Neural progenitor cell (in vitro differentiated cells): ENCODE results near the gene HTT. TPM values are rescaled to one million over a fixed set of nuclear protein-coding genes. Genes with fewer than 3 reads are reported as not detected.
A peak's percentile ranks its signal among the peaks of the same experiment; 100 is the strongest.

ENCODE experiments used
- DNase-seq: peaks from one replicate; pipeline ENCODE4 v3.0.0-alpha.2; 2016; ENCODE audit warnings: low spot score
- H2AFZ ChIP-seq: fragments of 200-600 bp; sonication (generic); replicated peaks from 2 replicates; pipeline ENCODE4 v1.6.1; 2016; ENCODE audit warnings: antibody characterized with exemption
- H3F3A ChIP-seq: fragments of 200-600 bp; sonication (generic); 2 replicates; pipeline ENCODE4 v1.6.1; 2016; ENCODE audit warnings: antibody characterized with exemption, low read depth
- H3K27ac ChIP-seq: fragments of 200-600 bp; sonication (generic); 2 replicates; pipeline ENCODE4 v1.5.1; 2016; ENCODE audit warnings: mild to moderate bottlenecking
- H3K27me3 ChIP-seq: fragments of 200-600 bp; sonication (generic); 2 replicates; pipeline ENCODE4 v1.6.1; 2016; ENCODE audit warnings: mild to moderate bottlenecking, moderate library complexity
- H3K36me3 ChIP-seq: fragments of 200-600 bp; sonication (generic); 2 replicates; pipeline ENCODE4 v1.5.1; 2016
- H3K4me1 ChIP-seq: fragments of 200-600 bp; sonication (generic); 2 replicates; pipeline ENCODE4 v1.6.1; 2016; ENCODE audit warnings: mixed run types
- H3K4me2 ChIP-seq: fragments of 200-600 bp; sonication (generic); 2 replicates; pipeline ENCODE4 v1.6.1; 2016
- H3K4me3 ChIP-seq: fragments of 200-600 bp; sonication (generic); 2 replicates; pipeline ENCODE4 v1.5.1; 2016
- H3K79me2 ChIP-seq: fragments of 200-600 bp; sonication (generic); 2 replicates; pipeline ENCODE4 v1.6.1; 2016; ENCODE audit warnings: low read depth
- H3K9ac ChIP-seq: fragments of 200-600 bp; sonication (generic); 2 replicates; pipeline ENCODE4 v1.6.1; 2016
- H3K9me3 ChIP-seq: fragments of 200-600 bp; sonication (generic); 2 replicates; pipeline ENCODE4 v1.5.1; 2016; ENCODE audit warnings: low read depth
- H4K20me1 ChIP-seq: fragments of 200-600 bp; sonication (generic); 2 replicates; pipeline ENCODE4 v1.6.1; 2016; ENCODE audit warnings: low read depth
- H3K27ac Mint-ChIP-seq: 3 replicates; pipeline ENCODE4 v1.8.0; 2021; ENCODE audit warnings: mixed read lengths
- H3K27me3 Mint-ChIP-seq: 2 replicates; pipeline ENCODE4 v1.8.0; 2022; ENCODE audit warnings: low read depth, mild to moderate bottlenecking, inconsistent platforms, moderate library complexity, mixed read lengths; ENCODE audit not compliant: insufficient read depth
- H3K36me3 Mint-ChIP-seq: 3 replicates; pipeline ENCODE4 v1.8.0; 2021; ENCODE audit warnings: mixed read lengths
- H3K4me1 Mint-ChIP-seq: 3 replicates; pipeline ENCODE4 v1.8.0; 2021; ENCODE audit warnings: mixed read lengths
- H3K4me3 Mint-ChIP-seq: 3 replicates; pipeline ENCODE4 v1.8.0; 2021; ENCODE audit warnings: mild to moderate bottlenecking, moderate library complexity, mixed read lengths
- H3K9me3 Mint-ChIP-seq: 3 replicates; pipeline ENCODE4 v1.8.0; 2020; ENCODE audit warnings: mixed read lengths
- CTCF ChIP-seq: fragments of 200-600 bp; sonication (generic); IDR thresholded peaks from 2 replicates; pipeline ENCODE4 v1.5.1; 2017; ENCODE audit warnings: antibody characterized with exemption, mild to moderate bottlenecking
- EZH2 ChIP-seq: fragments of 200-600 bp; sonication (generic); IDR thresholded peaks from 2 replicates; pipeline ENCODE4 v1.6.1; 2017; ENCODE audit warnings: antibody characterized with exemption, mild to moderate bottlenecking, moderate library complexity
- EZH2phosphoT487 ChIP-seq: fragments of 200-600 bp; sonication (generic); IDR thresholded peaks from 2 replicates; pipeline ENCODE4 v1.6.1; 2017; ENCODE audit warnings: antibody characterized with exemption
- total RNA-seq: library from RNA; depleted of rRNA; stranded (reverse); fragments of >200 nt; gene quantifications from 2 replicates; pipeline ENCODE4 v1.2.3, GENCODE V29; 2015; ENCODE audit warnings: low replicate concordance

HTT gene
- total RNA-seq, 1 donor from 2014 or later = 38.9 TPM

GRCh38 chr4:3290476-3290875 is 216.0 kb downstream of the HTT start:
- Histone ChIP-seq H3K4me3 (no peak overlapping the region), H3K27ac (no peak overlapping the region), H3K9me3 (no peaks in the 10 kb centered on the region), H3K4me1 (peaks cover 23% of the 10 kb centered on the region), H3K9ac (no peak overlapping the region), H3K36me3 (no peaks in the 10 kb centered on the region), H3F3A (peaks cover 25% of the 10 kb centered on the region), H4K20me1 (no peaks in the 10 kb centered on the region), H3K27me3 (no peaks in the 10 kb centered on the region), H3K4me2 (no peak overlapping the region), H2AFZ (no peak overlapping the region), H3K79me2 (peaks cover 22% of the 10 kb centered on the region)
- no peak overlapping the region for H3K27ac Mint-ChIP-seq
- peaks cover 26% of the 10 kb centered on the region for H3K4me1 Mint-ChIP-seq
- peaks cover 10% of the 10 kb centered on the region for H3K9me3 Mint-ChIP-seq
- DNase-seq = no peak
- H3K27me3 Mint-ChIP-seq = peaks cover 6% of the 10 kb centered on the region
- TF ChIP-seq EZH2phosphoT487 (no peak), EZH2 (no peak), CTCF (no peak)
- peaks cover 14% of the 10 kb centered on the region for H3K36me3 Mint-ChIP-seq
- peak overlapping the region; percentile 38 for H3K4me3 Mint-ChIP-seq

GRCh38 chr4:3290889-3291321 is 216.4 kb downstream of the HTT start:
- Mint-ChIP-seq H3K4me3 (peak overlapping the region; percentile 91), H3K36me3 (peaks cover 17% of the 10 kb centered on the region), H3K9me3 (peaks cover 10% of the 10 kb centered on the region), H3K27me3 (peaks cover 6% of the 10 kb centered on the region), H3K4me1 (peaks cover 26% of the 10 kb centered on the region), H3K27ac (no peak overlapping the region)
- no peak overlapping the region for H3K27ac ChIP-seq
- peaks cover 28% of the 10 kb centered on the region for H3F3A ChIP-seq
- peaks cover 26% of the 10 kb centered on the region for H3K79me2 ChIP-seq
- no peak for DNase-seq
- H3K9ac ChIP-seq = no peak overlapping the region
- no peaks in the 10 kb centered on the region for H3K27me3 ChIP-seq
- H2AFZ ChIP-seq = no peak overlapping the region
- no peaks in the 10 kb centered on the region for H3K36me3 ChIP-seq
- H3K9me3 ChIP-seq = no peaks in the 10 kb centered on the region
- no peaks in the 10 kb centered on the region for H4K20me1 ChIP-seq
- H3K4me2 ChIP-seq = peak overlapping the region; percentile 92
- no peak overlapping the region for H3K4me3 ChIP-seq
- H3K4me1 ChIP-seq = peaks cover 23% of the 10 kb centered on the region
- no peak for TF ChIP-seq EZH2phosphoT487
- no peak for TF ChIP-seq CTCF
- TF ChIP-seq EZH2 = no peak

GRCh38 chr4:3291411-3291968 is 217.0 kb downstream of the HTT start:
- Histone ChIP-seq H3K27me3 (no peaks in the 10 kb centered on the region), H4K20me1 (peaks cover 4% of the 10 kb centered on the region), H3K4me1 (peaks cover 26% of the 10 kb centered on the region), H3K36me3 (no peaks in the 10 kb centered on the region), H3K9ac (no peak overlapping the region), H3K4me2 (peak overlapping the region; percentile 92), H2AFZ (peak overlapping the region; percentile 90), H3K27ac (no peak overlapping the region), H3F3A (peaks cover 34% of the 10 kb centered on the region), H3K9me3 (no peaks in the 10 kb centered on the region), H3K4me3 (peak overlapping the region; percentile 71), H3K79me2 (peaks cover 32% of the 10 kb centered on the region)
- peaks cover 6% of the 10 kb centered on the region for H3K27me3 Mint-ChIP-seq
- peaks cover 26% of the 10 kb centered on the region for H3K4me1 Mint-ChIP-seq
- TF ChIP-seq CTCF (no peak), EZH2 (peak; percentile 50), EZH2phosphoT487 (peak; percentile 13)
- peak overlapping the region; percentile 91 for H3K4me3 Mint-ChIP-seq
- DNase-seq = peak; percentile 56
- H3K9me3 Mint-ChIP-seq = peaks cover 16% of the 10 kb centered on the region
- H3K27ac Mint-ChIP-seq = peak overlapping the region; percentile 82
- peaks cover 22% of the 10 kb centered on the region for H3K36me3 Mint-ChIP-seq
